GM19035 (cell line): Measurements from ENCODE around the gene KRT25.
"Not testable (repeated sequence)": the region's sequence is repeated elsewhere in the genome, so short reads cannot be mapped to it uniquely, and the experiment has no call there.

Experiments used
- ATAC-seq: cut with Tn5 transposase; IDR thresholded peaks from one replicate; pipeline ENCODE4 v1.9.1; 2021; ENCODE audit not compliant: unreplicated experiment

KRT25 gene

GRCh38 chr17:40753804-40754203 lies 1.3 kb downstream of the KRT25 start:
- no peak for ATAC-seq

- no peak for ATAC-seq
Observed at GRCh38 chr17:40751065-40751464, 4.1 kb downstream of the KRT25 start.

DNA sequence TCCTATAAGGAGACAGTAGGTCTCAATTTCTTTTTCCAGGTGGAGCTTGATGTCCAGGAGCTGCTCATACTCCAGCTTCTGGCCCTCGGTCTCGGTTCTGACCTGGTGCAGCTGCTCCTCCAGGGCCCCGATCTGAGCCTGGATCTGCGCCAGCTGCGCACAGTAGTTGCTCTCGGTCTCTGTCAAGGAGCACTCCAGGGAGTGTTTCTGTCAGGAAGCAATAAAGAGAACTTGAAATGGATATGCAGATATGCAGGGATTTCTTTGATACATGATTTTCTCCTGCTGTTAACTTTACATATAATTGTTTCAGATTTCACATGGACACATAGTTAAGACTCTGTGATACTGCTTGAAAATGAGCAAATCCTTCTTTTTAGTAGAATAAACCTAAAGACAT lies 4.7 kb downstream of the KRT25 start:
- no peak for ATAC-seq

DNA sequence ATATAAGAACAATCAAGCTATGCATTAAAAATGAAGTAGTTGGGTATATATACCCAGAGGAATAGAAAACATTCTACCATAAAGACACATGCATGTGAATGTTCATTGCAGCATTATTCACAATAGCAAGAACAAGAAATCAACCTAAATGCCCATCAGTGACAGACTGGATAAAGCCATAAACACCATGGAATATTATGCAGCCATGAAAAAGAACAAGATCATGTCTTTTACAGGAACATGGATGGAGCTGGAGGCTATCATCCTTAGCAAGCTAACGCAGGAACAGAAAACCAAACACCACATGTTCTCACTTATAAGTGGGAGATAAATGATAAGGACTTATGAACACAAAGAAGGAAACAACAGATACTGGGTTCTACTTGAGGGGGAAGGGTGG lies 6.5 kb downstream of the KRT25 start:
- not testable (repeated sequence) for ATAC-seq

GRCh38 chr17:40738553-40738952 lies 16.6 kb downstream of the KRT25 start:
- ATAC-seq, result no peak

- ATAC-seq, result no peak
Observed at GRCh38 chr17:40735016-40735415, 20.1 kb downstream of the KRT25 start.

GRCh38 chr17:40734018-40734417 lies 21.1 kb downstream of the KRT25 start:
- no peak for ATAC-seq

DNA sequence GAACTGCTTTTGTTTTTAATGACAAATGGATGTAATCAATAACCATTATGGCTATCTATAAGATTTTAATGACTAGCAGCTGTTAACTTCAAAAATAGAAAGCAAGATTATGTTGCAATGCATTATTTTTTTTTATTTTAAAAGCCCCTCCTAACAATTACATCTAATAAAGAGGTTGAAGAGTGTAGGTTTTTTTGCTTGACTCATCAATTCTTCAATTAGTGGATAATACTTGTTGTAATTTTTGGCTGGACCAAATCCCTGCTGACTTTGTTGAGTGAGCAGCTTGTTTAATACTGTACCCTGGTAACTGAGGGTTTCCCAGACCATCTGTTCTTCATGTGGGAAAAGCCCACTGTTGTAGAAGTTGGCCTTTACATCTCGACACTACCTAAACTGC lies 24.2 kb downstream of the KRT25 start:
- ATAC-seq, result no peak

DNA sequence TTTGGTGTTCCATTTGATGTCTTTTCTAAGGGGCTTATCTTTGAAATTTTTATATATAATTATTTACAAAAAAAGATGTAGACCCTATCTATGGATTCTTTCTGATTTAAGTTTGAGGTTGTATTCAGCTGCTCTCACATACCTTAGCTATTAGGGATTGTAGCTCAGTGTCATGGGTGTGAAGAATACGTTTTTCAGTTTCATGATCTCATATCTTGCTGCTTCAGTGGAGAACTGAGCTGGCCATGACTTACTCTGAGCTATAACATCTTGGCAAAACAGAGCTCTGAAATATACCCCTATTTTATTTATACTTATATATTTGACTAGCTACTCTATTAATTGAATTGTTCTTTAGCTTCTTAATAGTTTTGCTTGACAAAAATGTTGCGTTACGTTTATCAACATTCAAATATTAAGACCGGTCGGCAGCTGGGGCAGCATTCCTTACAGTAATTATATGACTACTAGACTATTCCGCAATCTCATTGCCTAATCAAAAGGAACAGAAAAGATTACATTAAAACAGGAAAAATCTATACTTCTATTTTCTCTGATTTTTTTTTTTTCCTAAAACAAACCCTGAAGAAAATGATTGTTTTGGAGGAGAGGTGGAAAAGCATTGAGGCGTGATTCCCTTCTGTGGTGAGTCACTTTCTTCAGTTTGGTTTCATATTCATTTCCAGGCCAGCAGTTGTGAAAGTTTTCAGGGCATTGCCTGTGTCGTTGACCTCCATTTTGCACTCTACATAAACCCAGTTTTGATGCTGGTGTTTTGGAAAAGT lies 27.5 kb downstream of the KRT25 start:
- ATAC-seq, result no peak

DNA sequence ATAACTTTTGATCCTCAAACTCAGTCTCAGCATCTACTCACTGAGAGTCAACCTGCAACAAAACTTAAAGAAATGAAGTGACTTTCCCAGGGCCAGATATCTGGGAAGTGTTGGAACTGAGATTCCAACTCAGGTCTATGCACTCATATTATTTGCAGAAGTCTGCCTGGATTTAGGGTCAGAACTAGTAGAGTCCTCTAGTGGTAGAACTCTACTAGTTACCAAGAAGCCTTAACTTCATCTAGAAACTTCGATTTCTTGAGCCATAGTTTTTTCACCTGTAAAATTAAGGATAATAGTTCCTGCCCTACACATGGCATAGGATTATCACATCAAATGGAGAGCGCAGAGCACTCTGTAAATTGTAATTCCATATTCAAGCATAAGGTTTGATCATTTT lies 28.2 kb downstream of the KRT25 start:
- no peak for ATAC-seq

GRCh38 chr17:40724656-40725055 lies 30.5 kb downstream of the KRT25 start:
- ATAC-seq, result no peak

GRCh38 chr17:40722241-40722640 lies 32.9 kb downstream of the KRT25 start:
- ATAC-seq, result no peak

GRCh38 chr17:40720899-40721298 lies 34.2 kb downstream of the KRT25 start:
- no peak for ATAC-seq

DNA sequence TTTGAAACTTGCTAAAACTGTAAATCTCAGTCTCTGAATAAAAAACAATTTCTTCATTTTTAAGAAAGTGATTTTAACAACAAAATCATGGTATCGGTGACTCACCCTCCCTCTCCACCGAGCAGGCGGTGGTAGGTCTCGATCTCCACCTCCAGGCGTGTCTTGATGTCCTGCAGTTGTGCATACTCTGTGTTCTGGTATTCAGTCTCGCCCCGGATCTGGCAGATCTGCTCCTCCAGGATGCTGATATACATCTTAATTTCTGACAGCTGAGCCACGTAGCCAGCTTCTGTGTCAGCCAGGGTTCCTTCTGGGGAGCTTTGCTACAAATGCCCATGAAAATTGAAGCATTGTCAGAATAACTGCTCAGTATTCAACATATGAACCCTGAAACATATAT lies 36.2 kb downstream of the KRT25 start:
- no peak for ATAC-seq

DNA sequence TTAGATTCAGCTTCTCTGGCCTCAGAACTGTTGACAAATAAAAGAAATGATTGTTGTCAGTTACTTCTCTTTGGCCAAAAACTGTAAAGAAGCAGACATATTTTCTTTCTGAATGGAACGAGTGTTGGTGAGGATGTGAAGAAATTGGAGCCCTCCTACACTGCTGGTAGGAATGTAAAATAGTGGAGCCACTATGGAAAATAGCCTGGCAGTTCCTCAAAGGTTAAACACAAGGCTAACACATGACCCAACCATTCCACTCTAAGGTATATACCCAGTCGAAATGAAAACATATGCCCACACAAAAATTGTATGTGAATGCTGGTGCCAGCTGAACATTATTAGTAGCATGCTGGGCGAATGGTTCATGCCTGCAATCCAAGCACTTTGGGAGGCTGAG lies 37.4 kb downstream of the KRT25 start:
- no peak for ATAC-seq

DNA sequence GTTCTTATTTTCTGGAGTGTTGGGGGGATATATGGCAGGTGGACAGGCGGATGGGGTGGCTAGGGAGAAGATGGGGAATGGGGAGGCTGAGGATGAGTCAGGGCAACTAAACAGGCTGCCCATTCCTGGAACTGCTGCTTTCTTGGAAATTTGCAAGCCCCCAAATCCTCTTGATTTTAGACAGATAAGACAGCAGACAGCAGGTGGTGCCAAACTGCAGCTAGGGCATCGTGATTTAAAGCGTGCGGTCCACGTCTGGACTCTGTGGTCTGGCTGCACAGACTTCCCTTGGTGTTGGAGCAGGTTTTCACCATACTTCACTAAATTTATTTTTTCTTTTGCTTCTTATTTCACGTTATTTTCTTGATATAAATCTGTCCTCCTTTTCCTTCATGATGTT lies 40.7 kb downstream of the KRT25 start:
- no peak for ATAC-seq

GRCh38 chr17:40707745-40708144 lies 47.4 kb downstream of the KRT25 start:
- no peak for ATAC-seq

DNA sequence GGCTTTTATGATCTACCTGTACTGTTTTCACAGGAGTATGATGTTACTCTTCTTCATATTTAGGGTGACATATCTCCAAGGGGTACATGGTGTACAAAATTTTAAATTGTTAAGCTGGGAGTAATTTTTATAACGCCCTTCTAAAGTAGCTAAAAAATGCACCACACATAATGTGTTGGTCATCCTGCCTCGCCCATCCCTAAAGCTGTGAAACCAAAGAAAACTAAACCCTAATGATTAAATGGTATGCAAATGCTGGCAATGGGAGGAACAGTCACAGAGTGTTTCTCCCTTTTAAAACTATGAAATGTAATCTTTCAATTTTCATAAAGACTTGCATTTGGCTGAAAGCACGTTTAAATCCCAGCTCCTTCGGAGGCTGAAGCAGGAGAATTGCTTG lies 49.5 kb downstream of the KRT25 start:
- ATAC-seq, result no peak

GRCh38 chr17:40703652-40704051 lies 51.5 kb downstream of the KRT25 start, which contains the start of gene KRT24:
TSS of gene KRT24 (minus strand) at chr17:40703752. CDS start at chr17:40703693, 59 bp downstream.
- no peak for ATAC-seq

- ATAC-seq, result no peak
Observed at GRCh38 chr17:40702271-40702670, 52.9 kb downstream of the KRT25 start.

- no peak for ATAC-seq
Observed at GRCh38 chr17:40699853-40700252, 55.3 kb downstream of the KRT25 start.

GRCh38 chr17:40699371-40699770 lies 55.8 kb downstream of the KRT25 start:
- ATAC-seq, result no peak
